Memory B cell (primary cell): Measurements from ENCODE around the gene TMSB4X.
A peak's percentile ranks its signal among the peaks of the same experiment; 100 is the strongest.

Source experiments
- ATAC-seq: fragments of 150-1000 bp; cut with Tn5 transposase; 2 replicates; pipeline ENCODE4 v1.10.0; 2021; ENCODE audit warnings: low read depth, mild to moderate bottlenecking, moderate library complexity
- DNase-seq, 2 donors: peaks; one replicate each; pipeline ENCODE4 v3.0.0; 2022; ENCODE audit warnings: low spot score in 2 of 2
- H3K27ac Mint-ChIP-seq: one replicate; pipeline ENCODE4 v1.8.0; 2022; ENCODE audit warnings: mild to moderate bottlenecking, moderate library complexity, mixed read lengths
- H3K27me3 Mint-ChIP-seq: one replicate; pipeline ENCODE4 v1.8.0; 2022; ENCODE audit warnings: mixed read lengths
- H3K36me3 Mint-ChIP-seq: one replicate; pipeline ENCODE4 v1.8.0; 2022; ENCODE audit warnings: mild to moderate bottlenecking, mixed read lengths
- H3K4me1 Mint-ChIP-seq: one replicate; pipeline ENCODE4 v1.8.0; 2022; ENCODE audit warnings: mixed read lengths
- H3K4me3 Mint-ChIP-seq: one replicate; pipeline ENCODE4 v1.8.0; 2022; ENCODE audit warnings: mild to moderate bottlenecking, moderate library complexity, mixed read lengths
- H3K9me3 Mint-ChIP-seq: one replicate; pipeline ENCODE4 v1.8.0; 2022; ENCODE audit warnings: mixed read lengths

The TMSB4X gene

GRCh38 chrX:12987900-12988594, 13.1 kb downstream of the TMSB4X start:
- Mint-ChIP-seq H3K4me3 (no peak overlapping the region), H3K27ac (no peak overlapping the region), H3K27me3 (no peaks in the 10 kb centered on the region), H3K4me1 (peaks cover 28% of the 10 kb centered on the region), H3K9me3 (peaks cover 2% of the 10 kb centered on the region), H3K36me3 (no peaks in the 10 kb centered on the region)
- no peak for DNase-seq
- no peak for ATAC-seq

- DNase-seq (no peak), ATAC-seq (no peak)
- Mint-ChIP-seq H3K4me1 (peaks cover 23% of the 10 kb centered on the region), H3K27me3 (no peaks in the 10 kb centered on the region), H3K27ac (no peak overlapping the region), H3K4me3 (no peak overlapping the region), H3K36me3 (no peaks in the 10 kb centered on the region), H3K9me3 (peaks cover 2% of the 10 kb centered on the region)
These were observed 13.9 kb downstream of the TMSB4X start for GRCh38 chrX:12988797-12989196.

DNA sequence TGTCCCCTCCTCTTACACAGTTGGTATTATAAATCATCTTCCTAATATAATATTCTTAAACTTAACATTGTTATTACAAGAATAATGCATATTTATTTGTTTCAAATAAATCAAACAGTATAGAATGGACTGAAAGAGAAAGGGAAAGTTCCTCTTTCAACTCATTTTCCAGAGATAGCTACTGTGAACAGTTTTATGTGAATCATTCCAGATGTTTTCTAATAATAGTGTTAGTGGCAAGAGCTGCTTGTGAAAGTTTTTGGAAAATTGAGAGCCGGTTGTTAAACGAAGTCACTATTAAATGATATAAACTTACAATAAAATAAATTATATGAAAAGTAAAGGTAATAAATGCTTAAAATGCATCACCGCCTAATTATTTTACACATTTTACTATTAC, 14.6 kb downstream of the TMSB4X start:
- Mint-ChIP-seq H3K27ac (no peak overlapping the region), H3K9me3 (peaks cover 2% of the 10 kb centered on the region), H3K27me3 (no peaks in the 10 kb centered on the region), H3K4me1 (peaks cover 20% of the 10 kb centered on the region), H3K36me3 (no peaks in the 10 kb centered on the region), H3K4me3 (no peak overlapping the region)
- DNase-seq (no peak), ATAC-seq (no peak)

GRCh38 chrX:12991575-12991974, 16.7 kb downstream of the TMSB4X start:
- Mint-ChIP-seq H3K4me1 (peaks cover 13% of the 10 kb centered on the region), H3K36me3 (no peaks in the 10 kb centered on the region), H3K27me3 (no peaks in the 10 kb centered on the region), H3K27ac (no peak overlapping the region), H3K4me3 (no peak overlapping the region), H3K9me3 (no peaks in the 10 kb centered on the region)
- ATAC-seq: no peak
- no peak for DNase-seq

GRCh38 chrX:12992544-12993118, 17.7 kb downstream of the TMSB4X start:
- no peaks in the 10 kb centered on the region for H3K9me3 Mint-ChIP-seq
- H3K27ac Mint-ChIP-seq: no peak overlapping the region
- DNase-seq: no peak
- peaks cover 9% of the 10 kb centered on the region for H3K4me1 Mint-ChIP-seq
- H3K27me3 Mint-ChIP-seq: no peaks in the 10 kb centered on the region
- no peak overlapping the region for H3K4me3 Mint-ChIP-seq
- ATAC-seq: no peak
- H3K36me3 Mint-ChIP-seq: no peaks in the 10 kb centered on the region

- H3K36me3 Mint-ChIP-seq: no peaks in the 10 kb centered on the region
- H3K4me1 Mint-ChIP-seq: peaks cover 18% of the 10 kb centered on the region
- no peak overlapping the region for H3K4me3 Mint-ChIP-seq
- no peak overlapping the region for H3K27ac Mint-ChIP-seq
- no peaks in the 10 kb centered on the region for H3K27me3 Mint-ChIP-seq
- H3K9me3 Mint-ChIP-seq: no peaks in the 10 kb centered on the region
- DNase-seq (no peak), ATAC-seq (no peak)
These were observed 18.9 kb downstream of the TMSB4X start for GRCh38 chrX:12993826-12994225.

DNA sequence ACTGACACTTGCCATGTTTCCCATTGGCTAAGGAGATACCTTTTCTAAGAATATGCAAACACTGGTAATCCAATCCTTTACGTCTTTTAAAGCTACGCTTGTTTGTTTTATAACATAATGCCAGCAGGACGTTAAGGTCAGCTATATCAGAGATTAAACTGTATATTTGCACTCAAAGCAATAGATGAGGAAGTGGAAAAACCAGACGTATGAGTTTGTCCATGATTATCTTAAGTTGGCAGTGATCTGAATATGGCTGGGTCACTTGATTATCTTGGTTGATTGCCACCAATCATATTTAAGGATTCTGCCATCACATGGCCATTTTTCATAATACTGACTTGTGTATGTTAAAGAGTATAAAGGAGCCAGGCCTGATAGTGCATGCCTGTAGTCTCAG, 19.4 kb downstream of the TMSB4X start:
- H3K4me1 Mint-ChIP-seq: peaks cover 18% of the 10 kb centered on the region
- no peaks in the 10 kb centered on the region for H3K36me3 Mint-ChIP-seq
- no peak overlapping the region for H3K27ac Mint-ChIP-seq
- H3K4me3 Mint-ChIP-seq: no peak overlapping the region
- ATAC-seq (no peak), DNase-seq (no peak)
- H3K9me3 Mint-ChIP-seq: no peaks in the 10 kb centered on the region
- no peaks in the 10 kb centered on the region for H3K27me3 Mint-ChIP-seq

GRCh38 chrX:12996934-12997435, 22.1 kb downstream of the TMSB4X start:
- Mint-ChIP-seq H3K9me3 (no peaks in the 10 kb centered on the region), H3K36me3 (no peaks in the 10 kb centered on the region), H3K4me3 (no peak overlapping the region), H3K27ac (peak overlapping the region; percentile 92), H3K27me3 (no peaks in the 10 kb centered on the region), H3K4me1 (peaks cover 25% of the 10 kb centered on the region)
- DNase-seq (no peak), ATAC-seq (no peak)

DNA sequence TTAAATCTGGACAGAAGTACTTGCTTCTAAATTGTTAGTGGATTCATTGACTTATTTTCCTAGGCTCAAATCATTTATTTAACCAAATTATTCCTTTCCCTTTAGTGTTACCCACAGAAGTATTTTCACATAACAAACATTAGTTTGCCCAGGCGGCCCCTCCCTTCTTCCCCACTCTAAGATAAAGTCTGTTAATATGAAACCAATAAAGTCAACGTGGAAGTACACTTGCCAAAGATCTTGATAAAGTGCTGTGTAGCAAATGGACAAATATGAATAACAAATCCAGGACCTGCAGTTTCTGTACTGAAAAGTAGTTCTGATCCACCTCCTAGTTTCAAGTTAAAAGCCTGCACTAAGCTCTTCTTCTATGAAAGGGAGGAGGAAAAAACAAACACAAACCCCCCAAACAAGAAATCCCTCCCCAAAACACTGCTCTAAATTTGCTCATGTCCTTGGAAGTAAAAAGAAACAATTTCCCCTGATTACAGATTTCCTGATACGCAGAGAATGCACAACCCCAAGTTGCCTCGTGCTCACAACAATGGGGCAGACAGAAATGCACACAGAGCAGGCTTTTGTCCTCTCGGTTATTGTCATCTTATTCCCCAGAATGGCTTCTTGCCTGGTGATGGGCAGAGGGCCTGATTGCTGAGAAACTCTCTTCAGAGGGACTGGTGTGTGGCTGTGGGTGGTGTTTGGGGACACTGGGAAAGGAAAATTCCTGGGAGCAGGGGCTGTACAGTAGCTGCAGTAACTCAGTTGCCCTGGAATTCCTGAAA, 23.2 kb downstream of the TMSB4X start:
- Mint-ChIP-seq H3K4me1 (peaks cover 27% of the 10 kb centered on the region), H3K9me3 (no peaks in the 10 kb centered on the region), H3K4me3 (peak overlapping the region; percentile 50), H3K27me3 (no peaks in the 10 kb centered on the region), H3K36me3 (no peaks in the 10 kb centered on the region), H3K27ac (peak overlapping the region; percentile 92)
- ATAC-seq (no peak), DNase-seq (no peak)

GRCh38 chrX:12999422-12999821, 24.5 kb downstream of the TMSB4X start:
- H3K9me3 Mint-ChIP-seq: no peaks in the 10 kb centered on the region
- H3K27me3 Mint-ChIP-seq: no peaks in the 10 kb centered on the region
- no peaks in the 10 kb centered on the region for H3K36me3 Mint-ChIP-seq
- peak overlapping the region; percentile 74 for H3K4me3 Mint-ChIP-seq
- H3K4me1 Mint-ChIP-seq: peaks cover 27% of the 10 kb centered on the region
- peak overlapping the region; percentile 87 for H3K27ac Mint-ChIP-seq
- ATAC-seq (peak; percentile 34), DNase-seq (no peak)

GRCh38 chrX:13000301-13000811, 25.4 kb downstream of the TMSB4X start:
- DNase-seq: peak in 1 of 2 donors; percentile 31
- Mint-ChIP-seq H3K27ac (peak overlapping the region; percentile 87), H3K4me3 (peak overlapping the region; percentile 74), H3K27me3 (no peaks in the 10 kb centered on the region), H3K36me3 (no peaks in the 10 kb centered on the region), H3K4me1 (peaks cover 33% of the 10 kb centered on the region), H3K9me3 (no peaks in the 10 kb centered on the region)
- peak; percentile 73 for ATAC-seq

GRCh38 chrX:13001097-13001496, 26.2 kb downstream of the TMSB4X start:
- Mint-ChIP-seq H3K9me3 (no peaks in the 10 kb centered on the region), H3K4me1 (peaks cover 35% of the 10 kb centered on the region), H3K27ac (peak overlapping the region; percentile 87), H3K4me3 (peak overlapping the region; percentile 34), H3K36me3 (no peaks in the 10 kb centered on the region), H3K27me3 (no peaks in the 10 kb centered on the region)
- no peak for DNase-seq
- no peak for ATAC-seq

DNA sequence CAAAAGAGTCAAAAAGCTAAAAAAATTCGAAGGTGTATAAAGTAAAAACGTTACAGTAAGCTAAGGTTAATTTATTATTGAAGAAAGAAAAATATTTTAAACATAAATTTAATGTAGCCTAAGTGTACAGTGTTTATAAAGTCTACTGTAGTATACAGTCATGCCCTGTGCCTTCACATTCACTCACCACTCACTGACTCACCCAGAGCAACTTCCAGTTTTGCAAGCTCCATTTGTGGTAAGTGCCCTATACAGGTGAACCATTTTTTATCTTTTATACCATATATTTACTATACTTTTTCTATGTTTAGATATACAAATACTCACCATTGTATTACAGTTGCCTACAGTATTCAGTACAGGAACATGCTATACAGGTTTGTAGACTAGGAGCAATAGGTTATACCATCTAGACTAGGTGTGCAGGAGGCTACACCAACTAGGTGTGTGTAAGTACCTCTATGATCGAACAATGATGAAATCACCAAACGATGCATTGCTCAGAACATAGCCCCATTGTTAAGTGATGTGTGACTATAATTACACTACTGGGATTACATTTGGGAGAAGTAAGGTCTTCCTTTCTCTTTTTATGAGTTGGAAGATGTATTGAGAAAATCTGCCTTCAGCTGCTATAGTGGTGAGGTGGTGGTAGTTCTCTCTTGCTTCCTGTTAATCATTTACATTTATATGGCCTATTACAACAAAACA, 27.2 kb downstream of the TMSB4X start:
- Mint-ChIP-seq H3K27me3 (no peaks in the 10 kb centered on the region), H3K27ac (no peak overlapping the region), H3K4me3 (no peak overlapping the region), H3K4me1 (peaks cover 36% of the 10 kb centered on the region), H3K9me3 (no peaks in the 10 kb centered on the region), H3K36me3 (no peaks in the 10 kb centered on the region)
- DNase-seq (no peak), ATAC-seq (no peak)
